Measurements from ENCODE around the gene TTLL9.
"Not testable (repeated sequence)": the region's sequence is repeated elsewhere in the genome, so short reads cannot be mapped to it uniquely, and the experiment has no call there.

The TTLL9 gene

GRCh38 chr20:31918466-31919105, 48.2 kb downstream of the TTLL9 start:
- Histone ChIP-seq H3K27ac (replicated peaks) (no peak overlapping the region), H3K27me3 (ENCODE audit: insufficient read depth, poor library complexity, severe bottlenecking) (no peaks in the 10 kb centered on the region), H3K4me3 (replicated peaks; ENCODE audit: insufficient read depth, low read length) (no peak overlapping the region)
- DNase-seq (ENCODE audit: low read depth in 1 of 2, low spot score in 1 of 2), result no peak
- TF ChIP-seq POLR2AphosphoS5 (IDR thresholded peaks at IDR 0.05; ENCODE audit: low read depth) (no peak), GABPA (IDR thresholded peaks at IDR 0.05; ENCODE audit: low read depth) (no peak), SPI1 (IDR thresholded peaks at IDR 0.05; ENCODE audit: borderline replicate concordance, low read depth) (no peak), REST (IDR thresholded peaks at IDR 0.05; ENCODE audit: insufficient replicate concordance, low read depth) (no peak)

GRCh38 chr20:31919410-31920155, 49.1 kb downstream of the TTLL9 start:
- H3K27me3 ChIP-seq (ENCODE audit: insufficient read depth, poor library complexity, severe bottlenecking), result no peaks in the 10 kb centered on the region
- no peak for DNase-seq (ENCODE audit: low read depth in 1 of 2, low spot score in 1 of 2)
- no peak overlapping the region for H3K27ac ChIP-seq (replicated peaks)
- H3K4me3 ChIP-seq (replicated peaks; ENCODE audit: insufficient read depth, low read length), result no peak overlapping the region
- TF ChIP-seq GABPA (IDR thresholded peaks at IDR 0.05; ENCODE audit: low read depth), result no peak
- TF ChIP-seq CTCF (IDR thresholded peaks at IDR 0.05; ENCODE audit: insufficient read depth, low read length), result no peak
- no peak for TF ChIP-seq POLR2AphosphoS5 (IDR thresholded peaks at IDR 0.05; ENCODE audit: low read depth)
- no peak for TF ChIP-seq SPI1 (IDR thresholded peaks at IDR 0.05; ENCODE audit: borderline replicate concordance, low read depth)

- TF ChIP-seq REST (IDR thresholded peaks at IDR 0.05; ENCODE audit: insufficient replicate concordance, low read depth) (no peak), SPI1 (IDR thresholded peaks at IDR 0.05; ENCODE audit: borderline replicate concordance, low read depth) (no peak), GABPA (IDR thresholded peaks at IDR 0.05; ENCODE audit: low read depth) (no peak), POLR2AphosphoS5 (IDR thresholded peaks at IDR 0.05; ENCODE audit: low read depth) (no peak), CTCF (IDR thresholded peaks at IDR 0.05; ENCODE audit: insufficient read depth, low read length) (no peak)
- no peaks in the 10 kb centered on the region for H3K27me3 ChIP-seq (ENCODE audit: insufficient read depth, poor library complexity, severe bottlenecking)
- H3K27ac ChIP-seq (replicated peaks), result no peak overlapping the region
- DNase-seq (ENCODE audit: low read depth in 1 of 2, low spot score in 1 of 2), result no peak
- H3K4me3 ChIP-seq (replicated peaks; ENCODE audit: insufficient read depth, low read length), result no peak overlapping the region
These were observed 49.9 kb downstream of the TTLL9 start for GRCh38 chr20:31920275-31920855.

- H3K27me3 ChIP-seq (ENCODE audit: insufficient read depth, poor library complexity, severe bottlenecking); H3K27ac ChIP-seq (replicated peaks); DNase-seq (ENCODE audit: low read depth in 1 of 2, low spot score in 1 of 2); H3K4me3 ChIP-seq (replicated peaks; ENCODE audit: insufficient read depth, low read length): not testable (repeated sequence)
These were observed 51.0 kb downstream of the TTLL9 start for GRCh38 chr20:31921480-31921879.

Data from HL-60 (cell line).